Sigmoid colon (tissue), 7 donors: ENCODE measurements around the gene PLEKHA6. TPM values are rescaled to one million over a fixed set of nuclear protein-coding genes. Genes with fewer than 3 reads are reported as not detected.

ENCODE experiments used
- DNase-seq: peaks from one replicate; pipeline ENCODE4 v3.0.0-alpha.2; 2019
- H3K27ac ChIP-seq, 4 donors: fragments of 200-600 bp; sonication (generic); one replicate each; pipeline ENCODE4 v1.5.1; 2016 to 2019; ENCODE audit warnings: mild to moderate bottlenecking in 1 of 4
- H3K27me3 ChIP-seq, 3 donors: fragments of 200-600 bp; sonication (generic); one replicate each; pipeline ENCODE4 v1.5.1; 2019; ENCODE audit warnings: mild to moderate bottlenecking in 1 of 3
- H3K36me3 ChIP-seq, 4 donors: fragments of 200-600 bp; sonication (generic); one replicate each; pipeline ENCODE4 v1.5.1; 2016 to 2019
- H3K4me1 ChIP-seq, 4 donors: fragments of 200-600 bp; sonication (generic); one replicate each; pipeline ENCODE4 v1.5.1; 2017 to 2019
- H3K4me3 ChIP-seq, 4 donors: fragments of 200-600 bp; sonication (generic); one replicate each; pipeline ENCODE4 v1.5.1; 2017 to 2019; ENCODE audit warnings: mild to moderate bottlenecking in 2 of 4, moderate library complexity in 1 of 4
- H3K9me3 ChIP-seq, 4 donors: fragments of 200-600 bp in 3 of 4; sonication (generic) in 3 of 4; one replicate each; pipeline versions ENCODE4 v1.5.1 to v1.6.1; 2013 to 2019
- EP300 ChIP-seq, 4 donors: sonication (generic); formaldehyde crosslinking; IDR thresholded peaks; one replicate each; pipeline ENCODE4 v1.6.1; 2017; ENCODE audit warnings: antibody characterized with exemption in 4 of 4
- POLR2A ChIP-seq, 2 donors: fragments of 450-650 bp; IDR thresholded peaks; one replicate each; pipeline ENCODE4 v1.6.1; 2016; ENCODE audit warnings: antibody characterized with exemption in 2 of 2, mild to moderate bottlenecking in 2 of 2, moderate library complexity in 2 of 2
- POLR2AphosphoS5 ChIP-seq, 4 donors: sonication (generic); formaldehyde crosslinking; IDR thresholded peaks; one replicate each; pipeline ENCODE4 v1.6.1; 2017; ENCODE audit warnings: antibody characterized with exemption in 4 of 4
- WGBS, 2 donors: extraction: QIAGEN DNeasy Blood & Tissue Kit; methylation state at CpG; one replicate each; pipeline ENCODE4 v1.1.7; 2013; 5-methylcytosine and 5-hydroxymethylcytosine counted together
- intact Hi-C: fragments of 100-400 bp; cut with DNase I; formaldehyde crosslinking; loops from one replicate; pipeline ENCODE4 v1.15.1; 2023
- polyA plus RNA-seq, 3 donors: library from polyadenylated mRNA; stranded (reverse); fragments of 200-250 nt; gene quantifications; one replicate each; pipeline ENCODE4 v1.2.3, GENCODE V29; 2013
- total RNA-seq, 4 donors: library from RNA; depleted of rRNA; stranded (reverse); fragments of >200 nt; gene quantifications; one replicate each; pipeline ENCODE4 v1.1.0, GENCODE V29; 2016
- TF ChIP-seq, protein P1 (sequence below), 4 experiments: fragments of 450-650 bp in 3 of 4; fragments of 200-600 bp in 1 of 4; IDR thresholded peaks; one replicate each; pipeline ENCODE4 v1.5.1; 2016 to 2019; ENCODE audit warnings: antibody characterized with exemption in 4 of 4, mild to moderate bottlenecking in 3 of 4, moderate library complexity in 2 of 4
- donor health status: healthy with polysubstance abuse.
- donor health status: Bipolar disorder and iron deficiency.
- donor health status: healthy.

PLEKHA6 gene
- total and polyA plus RNA-seq, 7 donors = 5.6 to 58.7 (median 15.0) TPM

DNA sequence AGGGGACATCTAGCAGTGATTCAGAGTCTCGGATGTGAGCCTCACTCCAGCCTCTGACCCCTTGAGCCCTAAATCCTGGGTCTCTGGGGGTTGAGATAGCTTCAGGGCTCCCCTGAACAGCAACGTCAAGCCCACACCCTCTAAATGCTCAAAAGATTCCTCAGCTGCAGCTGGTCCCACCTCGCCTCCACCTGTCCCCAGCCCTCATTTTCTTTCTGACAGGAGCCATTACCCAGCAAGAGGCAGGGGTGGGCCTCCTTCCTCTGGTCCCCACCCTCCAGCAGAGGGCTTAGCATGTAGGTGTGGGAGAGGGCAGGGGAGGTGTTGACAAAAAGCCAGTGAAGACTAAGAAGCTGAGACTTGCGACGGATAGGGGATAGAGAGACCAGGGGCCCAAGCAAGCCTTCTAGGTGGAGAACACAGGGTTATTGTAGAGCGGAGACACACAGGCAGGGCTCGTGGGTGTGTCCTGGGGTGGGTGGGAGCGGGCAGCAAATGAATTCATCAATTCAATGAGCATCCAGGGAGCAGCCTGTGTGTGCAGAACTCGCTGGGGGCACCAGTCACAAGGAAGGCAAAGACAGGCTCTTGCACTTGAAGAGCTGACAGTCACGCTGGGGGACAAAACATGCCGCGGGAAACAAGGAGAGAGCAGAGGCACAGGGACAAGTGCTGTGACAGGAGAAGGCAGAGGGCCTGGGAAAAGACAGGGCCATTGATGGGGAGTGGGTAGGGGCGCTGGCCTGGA lies 97.0 kb downstream of the PLEKHA6 start:
- WGBS, 2 donors = 88 to 89% methylated on average over 13 of the region's 13 CpGs
- TF ChIP-seq, protein P1, sequence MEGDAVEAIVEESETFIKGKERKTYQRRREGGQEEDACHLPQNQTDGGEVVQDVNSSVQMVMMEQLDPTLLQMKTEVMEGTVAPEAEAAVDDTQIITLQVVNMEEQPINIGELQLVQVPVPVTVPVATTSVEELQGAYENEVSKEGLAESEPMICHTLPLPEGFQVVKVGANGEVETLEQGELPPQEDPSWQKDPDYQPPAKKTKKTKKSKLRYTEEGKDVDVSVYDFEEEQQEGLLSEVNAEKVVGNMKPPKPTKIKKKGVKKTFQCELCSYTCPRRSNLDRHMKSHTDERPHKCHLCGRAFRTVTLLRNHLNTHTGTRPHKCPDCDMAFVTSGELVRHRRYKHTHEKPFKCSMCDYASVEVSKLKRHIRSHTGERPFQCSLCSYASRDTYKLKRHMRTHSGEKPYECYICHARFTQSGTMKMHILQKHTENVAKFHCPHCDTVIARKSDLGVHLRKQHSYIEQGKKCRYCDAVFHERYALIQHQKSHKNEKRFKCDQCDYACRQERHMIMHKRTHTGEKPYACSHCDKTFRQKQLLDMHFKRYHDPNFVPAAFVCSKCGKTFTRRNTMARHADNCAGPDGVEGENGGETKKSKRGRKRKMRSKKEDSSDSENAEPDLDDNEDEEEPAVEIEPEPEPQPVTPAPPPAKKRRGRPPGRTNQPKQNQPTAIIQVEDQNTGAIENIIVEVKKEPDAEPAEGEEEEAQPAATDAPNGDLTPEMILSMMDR (IDR thresholded peaks at IDR 0.05) = no peak
- TF ChIP-seq EP300 (IDR thresholded peaks at IDR 0.05) (no peak), POLR2A (IDR thresholded peaks at IDR 0.05) (no peak), POLR2AphosphoS5 (IDR thresholded peaks at IDR 0.05) (no peak)
- Histone ChIP-seq H3K36me3 (no peaks in the 10 kb centered on the region), H3K9me3 (no peaks in the 10 kb centered on the region), H3K27ac (no peak overlapping the region), H3K27me3 (no peaks in the 10 kb centered on the region), H3K4me1 (peaks cover 0 to 17% (median 11%) of the 10 kb centered on the region in 4 donors), H3K4me3 (no peak overlapping the region)
- intact Hi-C loops = no loop called here
- no peak for DNase-seq

DNA sequence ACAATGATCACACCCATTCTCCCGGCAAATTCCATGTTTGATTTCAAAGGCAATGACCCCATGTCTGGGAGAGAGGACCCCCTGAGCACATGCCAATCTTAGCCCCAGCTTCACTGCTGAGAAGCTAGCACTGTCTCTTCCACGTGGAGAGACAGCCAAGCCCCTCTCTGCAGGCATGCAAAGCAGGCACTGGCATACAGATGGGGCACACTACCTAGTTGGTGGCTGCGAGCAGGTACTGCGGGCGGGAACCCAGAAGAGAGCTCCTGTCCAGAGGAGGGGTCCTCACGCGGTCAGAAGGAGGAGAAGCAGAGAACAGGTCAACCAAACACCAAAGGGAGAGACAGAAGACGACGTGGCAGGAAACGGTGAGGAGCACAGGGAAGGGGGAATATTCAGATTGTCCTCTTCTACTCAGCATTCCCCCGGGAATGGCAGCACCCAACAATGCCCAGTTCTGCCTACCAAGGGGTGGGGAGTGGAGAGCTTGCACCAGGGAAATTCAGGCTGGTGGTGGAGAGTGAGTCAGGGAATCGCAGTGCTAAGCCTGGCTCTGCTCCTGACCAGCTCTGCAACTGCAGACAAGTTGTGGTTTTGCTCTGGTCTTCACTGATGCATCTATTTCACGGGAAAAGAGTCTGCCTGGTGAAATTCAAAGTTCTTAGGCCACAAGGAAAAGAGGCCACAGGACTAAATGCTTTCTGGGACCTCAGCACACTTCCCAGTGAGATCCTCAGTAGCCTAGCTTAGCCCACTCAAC lies 97.8 kb downstream of the PLEKHA6 start:
- no peaks in the 10 kb centered on the region for H3K9me3 ChIP-seq
- no peak for DNase-seq
- H3K4me3 ChIP-seq = no peak overlapping the region
- 72 to 87% methylated on average over 13 of the region's 13 CpGs for WGBS, 2 donors
- intact Hi-C loops = no loop called here
- H3K27me3 ChIP-seq = no peaks in the 10 kb centered on the region
- no peak overlapping the region for H3K27ac ChIP-seq
- no peaks in the 10 kb centered on the region for H3K36me3 ChIP-seq
- TF ChIP-seq, protein P1 (IDR thresholded peaks at IDR 0.05) = no peak
- TF ChIP-seq POLR2AphosphoS5 (IDR thresholded peaks at IDR 0.05) (no peak), POLR2A (IDR thresholded peaks at IDR 0.05) (no peak), EP300 (IDR thresholded peaks at IDR 0.05) (no peak)
- peaks cover 0 to 17% (median 11%) of the 10 kb centered on the region in 4 donors for H3K4me1 ChIP-seq

DNA sequence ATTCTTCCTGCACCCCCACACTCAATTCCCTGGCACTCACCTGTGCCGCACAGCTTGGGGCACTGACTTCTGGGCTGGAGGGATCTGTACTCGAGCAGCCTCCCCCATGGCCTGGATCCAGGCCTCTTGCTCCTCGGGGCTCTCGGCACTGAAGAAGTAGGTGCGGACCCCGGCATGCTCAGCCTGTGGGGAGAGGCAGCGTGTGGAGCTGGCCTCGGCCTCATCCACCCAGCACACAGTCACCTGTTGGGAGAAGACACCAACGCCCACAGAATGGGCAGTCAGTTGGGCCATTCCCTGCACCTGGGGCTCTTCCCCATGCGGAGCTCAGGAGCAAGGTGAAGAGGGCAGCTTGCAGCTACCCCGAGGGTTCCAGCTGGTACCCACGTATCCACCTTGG lies 98.5 kb downstream of the PLEKHA6 start:
- no peak overlapping the region for H3K4me3 ChIP-seq
- 91 to 92% methylated on average over 12 of the region's 12 CpGs for WGBS, 2 donors
- H3K9me3 ChIP-seq = no peaks in the 10 kb centered on the region
- DNase-seq = no peak
- intact Hi-C loops = no loop called here
- H3K4me1 ChIP-seq = peaks cover 0 to 17% (median 11%) of the 10 kb centered on the region in 4 donors
- H3K27ac ChIP-seq = no peak overlapping the region
- no peaks in the 10 kb centered on the region for H3K36me3 ChIP-seq
- no peaks in the 10 kb centered on the region for H3K27me3 ChIP-seq
- TF ChIP-seq, protein P1 (IDR thresholded peaks at IDR 0.05) = no peak
- TF ChIP-seq POLR2A (IDR thresholded peaks at IDR 0.05) (no peak), POLR2AphosphoS5 (IDR thresholded peaks at IDR 0.05) (no peak), EP300 (IDR thresholded peaks at IDR 0.05) (no peak)

DNA sequence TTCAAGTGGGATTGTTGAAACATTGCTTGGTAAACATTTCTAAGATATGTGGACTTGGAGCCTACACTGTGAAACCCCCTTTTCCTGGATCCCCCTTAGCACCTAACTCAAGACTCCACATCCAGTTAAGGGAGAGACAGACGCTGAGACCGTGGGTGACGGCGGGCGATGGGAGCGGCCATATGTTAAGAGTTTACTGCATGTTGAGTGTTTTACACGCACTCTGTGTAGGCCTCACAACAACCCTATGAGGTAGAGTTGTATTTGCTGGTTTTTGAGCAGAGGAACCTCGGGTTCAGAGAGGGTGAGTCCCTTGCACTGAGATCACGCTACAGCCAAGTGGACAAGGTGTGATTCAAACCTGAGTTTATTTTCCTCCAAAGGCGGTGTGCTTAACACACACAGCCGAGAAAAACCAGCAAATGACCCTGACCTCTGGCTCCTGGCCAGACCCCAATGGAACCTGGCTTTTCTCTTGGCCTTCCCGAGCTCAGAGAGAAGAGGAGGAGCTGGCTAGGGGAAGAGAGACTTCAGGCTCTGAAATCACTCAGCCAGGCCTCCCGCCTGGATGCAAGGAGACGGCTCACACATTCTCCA lies 99.0 kb downstream of the PLEKHA6 start:
- 82 to 88% methylated on average over 14 of the region's 14 CpGs for WGBS, 2 donors
- H3K4me3 ChIP-seq = no peak overlapping the region
- H3K36me3 ChIP-seq = no peaks in the 10 kb centered on the region
- intact Hi-C loops = no loop called here
- H3K9me3 ChIP-seq = no peaks in the 10 kb centered on the region
- no peak for DNase-seq
- peaks cover 0 to 17% (median 11%) of the 10 kb centered on the region in 4 donors for H3K4me1 ChIP-seq
- H3K27ac ChIP-seq = no peak overlapping the region
- TF ChIP-seq, protein P1 (IDR thresholded peaks at IDR 0.05) = no peak
- TF ChIP-seq EP300 (IDR thresholded peaks at IDR 0.05) (no peak), POLR2A (IDR thresholded peaks at IDR 0.05) (no peak), POLR2AphosphoS5 (IDR thresholded peaks at IDR 0.05) (no peak)
- H3K27me3 ChIP-seq = no peaks in the 10 kb centered on the region
